ENCODE data around the gene SORCS1. TPM values are rescaled to one million over a fixed set of nuclear protein-coding genes. Genes with fewer than 3 reads are reported as not detected.

The SORCS1 gene
- total RNA-seq, 6 experiments from 2014 or later = 0.09 to 0.14 (median 0.10) TPM; not detected in 3

GRCh38 chr10:107054469-107055156 is 109.9 kb downstream of the SORCS1 start:
- Mint-ChIP-seq H3K4me3 (no peak overlapping the region), H3K27ac (no peak overlapping the region), H3K9me3 (peaks cover 23% of the 10 kb centered on the region), H3K36me3 (ENCODE audit: low read depth) (no peaks in the 10 kb centered on the region), H3K4me1 (ENCODE audit: low read depth) (no peaks in the 10 kb centered on the region), H3K27me3 (ENCODE audit: insufficient read depth) (no peaks in the 10 kb centered on the region; the same call in 1 of the 2 replicates)
- no peak for DNase-seq
- TF ChIP-seq, protein P1, sequence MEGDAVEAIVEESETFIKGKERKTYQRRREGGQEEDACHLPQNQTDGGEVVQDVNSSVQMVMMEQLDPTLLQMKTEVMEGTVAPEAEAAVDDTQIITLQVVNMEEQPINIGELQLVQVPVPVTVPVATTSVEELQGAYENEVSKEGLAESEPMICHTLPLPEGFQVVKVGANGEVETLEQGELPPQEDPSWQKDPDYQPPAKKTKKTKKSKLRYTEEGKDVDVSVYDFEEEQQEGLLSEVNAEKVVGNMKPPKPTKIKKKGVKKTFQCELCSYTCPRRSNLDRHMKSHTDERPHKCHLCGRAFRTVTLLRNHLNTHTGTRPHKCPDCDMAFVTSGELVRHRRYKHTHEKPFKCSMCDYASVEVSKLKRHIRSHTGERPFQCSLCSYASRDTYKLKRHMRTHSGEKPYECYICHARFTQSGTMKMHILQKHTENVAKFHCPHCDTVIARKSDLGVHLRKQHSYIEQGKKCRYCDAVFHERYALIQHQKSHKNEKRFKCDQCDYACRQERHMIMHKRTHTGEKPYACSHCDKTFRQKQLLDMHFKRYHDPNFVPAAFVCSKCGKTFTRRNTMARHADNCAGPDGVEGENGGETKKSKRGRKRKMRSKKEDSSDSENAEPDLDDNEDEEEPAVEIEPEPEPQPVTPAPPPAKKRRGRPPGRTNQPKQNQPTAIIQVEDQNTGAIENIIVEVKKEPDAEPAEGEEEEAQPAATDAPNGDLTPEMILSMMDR (IDR thresholded peaks at IDR 0.05) = no peak

DNA sequence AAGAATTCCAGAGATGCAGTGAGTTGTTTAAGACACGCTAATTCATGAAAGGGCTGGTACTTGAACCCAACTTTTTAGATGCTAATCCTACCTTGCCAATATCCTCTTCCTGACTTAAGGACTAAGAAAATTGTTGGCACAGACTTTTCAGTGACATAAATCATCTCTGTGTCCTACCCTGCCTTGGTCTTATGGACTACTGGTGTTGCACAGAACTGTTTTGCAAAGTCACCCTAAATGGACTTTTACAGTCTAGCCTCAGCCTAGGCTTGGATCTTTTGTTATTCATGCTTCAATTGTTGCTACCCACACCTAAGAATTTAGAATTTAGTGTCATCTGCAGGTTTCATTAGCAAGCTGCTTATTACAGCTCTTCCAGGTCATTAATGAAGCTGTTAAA is 112.7 kb downstream of the SORCS1 start:
- no peaks in the 10 kb centered on the region for H3K4me1 Mint-ChIP-seq (ENCODE audit: low read depth)
- peaks cover 36% of the 10 kb centered on the region for H3K9me3 Mint-ChIP-seq
- DNase-seq = no peak
- TF ChIP-seq, protein P1 (IDR thresholded peaks at IDR 0.05) = no peak
- no peak overlapping the region for H3K27ac Mint-ChIP-seq
- H3K4me3 Mint-ChIP-seq = no peak overlapping the region
- no peaks in the 10 kb centered on the region for H3K36me3 Mint-ChIP-seq (ENCODE audit: low read depth)
- H3K27me3 Mint-ChIP-seq (ENCODE audit: insufficient read depth) = no peaks in the 10 kb centered on the region; the same call in 1 of the 2 replicates

GRCh38 chr10:107043461-107043860 is 121.0 kb downstream of the SORCS1 start:
- H3K4me3 Mint-ChIP-seq = no peak overlapping the region

DNA sequence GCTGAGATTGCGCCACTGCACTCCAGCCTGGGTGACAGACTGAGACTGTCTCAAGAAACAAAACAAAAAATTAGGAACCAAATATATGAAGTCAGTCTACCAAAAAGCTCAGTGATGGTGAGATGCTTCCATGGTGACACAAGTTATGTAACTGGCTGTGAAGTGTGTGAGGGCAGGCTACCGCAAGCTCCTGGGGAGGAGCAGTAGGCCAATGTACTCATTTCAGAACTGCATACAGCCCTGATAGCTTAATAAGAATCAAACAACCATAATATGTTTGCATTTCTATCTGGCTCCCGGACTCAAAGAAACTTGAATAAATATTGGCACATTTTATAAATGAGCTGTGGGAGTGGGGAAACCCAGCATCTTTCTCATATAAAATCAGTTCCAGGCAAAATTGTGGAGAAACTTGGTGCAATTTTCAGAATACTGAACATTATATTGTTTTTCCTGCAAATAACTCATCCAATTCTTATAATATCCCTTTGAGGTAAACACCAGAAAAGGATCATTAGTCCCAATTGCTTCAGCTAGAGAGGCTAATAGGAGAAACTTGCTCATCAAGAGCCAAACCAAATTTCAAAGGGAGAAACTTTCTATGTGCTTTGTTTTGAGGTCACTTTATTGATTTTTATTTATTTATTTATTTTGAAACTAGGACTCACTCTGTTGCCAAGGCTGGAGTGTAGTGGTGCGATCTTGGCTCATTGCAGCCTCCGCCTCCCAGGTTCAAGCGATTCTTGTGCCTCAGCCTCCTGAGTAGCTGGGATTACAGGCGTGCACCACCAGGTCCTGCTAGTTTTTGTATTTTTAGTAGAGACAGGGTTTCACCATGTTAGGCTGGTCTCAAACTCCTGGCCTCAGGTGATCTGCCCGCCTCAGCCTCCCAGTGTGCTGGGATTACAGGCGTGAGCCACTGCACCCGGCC is 127.0 kb downstream of the SORCS1 start:
- Mint-ChIP-seq H3K27me3 (ENCODE audit: insufficient read depth) (no peaks in the 10 kb centered on the region; the same call in 1 of the 2 replicates), H3K27ac (no peak overlapping the region), H3K4me3 (no peak overlapping the region), H3K9me3 (peaks cover 29% of the 10 kb centered on the region), H3K4me1 (ENCODE audit: low read depth) (no peaks in the 10 kb centered on the region), H3K36me3 (ENCODE audit: low read depth) (no peaks in the 10 kb centered on the region)
- DNase-seq = no peak
- TF ChIP-seq, protein P1 (IDR thresholded peaks at IDR 0.05) = no peak

More at GRCh38 chr10:107043461-107043860, 121.0 kb downstream of the SORCS1 start:
- Mint-ChIP-seq H3K27me3 (ENCODE audit: insufficient read depth) (peaks cover 2% of the 10 kb centered on the region), H3K36me3 (ENCODE audit: low read depth) (0 out of 2 replicates have a peak, but pooled peaks cover 7% of the 10 kb centered on the region), H3K9me3 (peaks cover 41% of the 10 kb centered on the region), H3K27ac (no peak overlapping the region), H3K4me1 (ENCODE audit: low read depth) (no peaks in the 10 kb centered on the region)
- TF ChIP-seq, protein P1 (IDR thresholded peaks at IDR 0.05) = no peak
- no peak for DNase-seq

DNA sequence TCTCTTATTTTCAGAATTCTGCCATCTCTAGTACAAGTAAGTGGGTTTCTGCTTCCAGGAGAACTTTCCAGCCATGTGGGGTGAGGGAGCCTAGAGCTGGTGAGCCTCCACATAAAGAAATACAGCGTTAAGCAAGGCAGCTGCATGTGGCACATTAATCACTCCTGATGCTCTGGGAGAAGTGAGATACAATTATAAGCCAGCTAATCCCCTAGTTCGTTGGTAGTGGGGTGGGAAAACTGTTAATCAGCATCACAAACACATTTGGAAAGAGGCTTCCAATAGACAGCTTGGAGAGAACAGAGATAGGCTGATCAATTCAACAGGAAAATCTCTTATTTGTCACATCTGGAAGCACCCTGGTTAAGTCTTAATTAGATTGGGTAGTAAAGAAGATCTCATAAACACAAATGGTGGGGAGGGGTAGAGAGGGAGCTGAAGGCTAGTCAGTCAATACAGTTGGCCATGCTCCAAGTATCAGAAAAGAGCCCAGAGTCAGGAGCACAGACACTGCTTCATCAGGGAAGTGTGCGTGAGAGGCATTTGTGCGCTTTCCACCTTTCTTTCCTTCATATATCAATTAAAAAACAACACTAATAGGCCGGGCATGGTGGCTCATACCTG is 130.6 kb downstream of the SORCS1 start:
- H3K27ac Mint-ChIP-seq = no peak overlapping the region

More for the DNA sequence above, 130.6 kb downstream of the SORCS1 start:
- Mint-ChIP-seq H3K36me3 (ENCODE audit: low read depth) (no peaks in the 10 kb centered on the region), H3K27me3 (ENCODE audit: insufficient read depth) (no peaks in the 10 kb centered on the region), H3K4me3 (no peak overlapping the region), H3K9me3 (peaks cover 25% of the 10 kb centered on the region), H3K4me1 (ENCODE audit: low read depth) (no peaks in the 10 kb centered on the region)
- no peak for DNase-seq
- TF ChIP-seq, protein P1 (IDR thresholded peaks at IDR 0.05) = no peak
